Measurements from ENCODE around the gene GSDMA. TPM values are rescaled to one million over a fixed set of nuclear protein-coding genes. Genes with fewer than 3 reads are reported as not detected.

Gene GSDMA
- total and polyA plus RNA-seq, 8 donors, result 0.09 to 0.73 TPM; not detected in 6

DNA sequence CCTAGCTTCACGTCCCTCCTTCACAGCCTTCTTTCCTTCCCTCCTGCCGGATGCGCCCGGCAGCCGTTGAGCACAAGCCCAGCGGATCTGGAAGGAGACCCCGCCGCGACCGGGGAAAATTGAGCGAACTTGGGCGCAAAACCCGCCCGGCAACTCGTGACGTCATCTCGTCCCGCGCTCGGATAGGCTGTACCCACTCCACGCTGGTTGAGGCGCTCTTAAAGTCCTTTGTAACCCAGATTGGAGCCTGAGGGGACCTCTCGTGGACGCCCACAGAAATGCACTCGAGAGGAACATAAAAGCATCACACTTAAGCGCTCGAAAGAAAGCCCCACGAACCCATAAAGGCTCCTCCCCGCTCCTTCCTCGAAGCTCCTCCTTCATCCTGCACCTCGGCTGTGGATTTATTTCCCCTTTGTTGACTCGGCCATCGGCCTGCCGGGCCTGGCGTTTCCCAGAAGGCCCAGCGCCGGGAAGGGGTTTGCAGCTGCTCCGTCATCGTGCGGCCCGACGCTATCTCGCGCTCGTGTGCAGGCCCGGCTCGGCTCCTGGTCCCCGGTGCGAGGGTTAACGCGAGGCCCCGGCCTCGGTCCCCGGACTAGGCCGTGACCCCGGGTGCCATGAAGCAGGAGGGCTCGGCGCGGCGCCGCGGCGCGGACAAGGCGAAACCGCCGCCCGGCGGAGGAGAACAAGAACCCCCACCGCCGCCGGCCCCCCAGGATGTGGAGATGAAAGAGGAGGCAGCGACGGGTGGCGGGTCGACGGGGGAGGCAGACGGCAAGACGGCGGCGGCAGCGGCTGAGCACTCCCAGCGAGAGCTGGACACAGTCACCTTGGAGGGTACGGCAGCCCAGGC lies 17.8 kb downstream of the GSDMA start, which contains the start of gene PSMD3:
TSS of gene PSMD3 (plus strand) at position 457 of the 856 bp plus-strand sequence. CDS start at position 621, 164 bp downstream.
- Histone ChIP-seq H3K27ac (peak within 1 kb of the TSS; percentile 73 to 88 (median 85)), H3K4me1 (peaks cover 8 to 14% (median 12%) of the 10 kb centered on the region in 3 donors), H3K9me3 (no peaks in the 10 kb centered on the region), H3K27me3 (no peaks in the 10 kb centered on the region), H3K4me3 (peak within 1 kb of the TSS; percentile 55 to 98 (median 82)), H3K36me3 (peaks cover 0 to 16% (median 12%) of the 10 kb centered on the region in 3 donors)
- ATAC-seq (peak; percentile 92 to 98 (median 94)), FAIRE-seq (peak; percentile 86), DNase-seq (peak; percentile 96 to 99 (median 98))
- TF ChIP-seq, protein P1, sequence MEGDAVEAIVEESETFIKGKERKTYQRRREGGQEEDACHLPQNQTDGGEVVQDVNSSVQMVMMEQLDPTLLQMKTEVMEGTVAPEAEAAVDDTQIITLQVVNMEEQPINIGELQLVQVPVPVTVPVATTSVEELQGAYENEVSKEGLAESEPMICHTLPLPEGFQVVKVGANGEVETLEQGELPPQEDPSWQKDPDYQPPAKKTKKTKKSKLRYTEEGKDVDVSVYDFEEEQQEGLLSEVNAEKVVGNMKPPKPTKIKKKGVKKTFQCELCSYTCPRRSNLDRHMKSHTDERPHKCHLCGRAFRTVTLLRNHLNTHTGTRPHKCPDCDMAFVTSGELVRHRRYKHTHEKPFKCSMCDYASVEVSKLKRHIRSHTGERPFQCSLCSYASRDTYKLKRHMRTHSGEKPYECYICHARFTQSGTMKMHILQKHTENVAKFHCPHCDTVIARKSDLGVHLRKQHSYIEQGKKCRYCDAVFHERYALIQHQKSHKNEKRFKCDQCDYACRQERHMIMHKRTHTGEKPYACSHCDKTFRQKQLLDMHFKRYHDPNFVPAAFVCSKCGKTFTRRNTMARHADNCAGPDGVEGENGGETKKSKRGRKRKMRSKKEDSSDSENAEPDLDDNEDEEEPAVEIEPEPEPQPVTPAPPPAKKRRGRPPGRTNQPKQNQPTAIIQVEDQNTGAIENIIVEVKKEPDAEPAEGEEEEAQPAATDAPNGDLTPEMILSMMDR (IDR thresholded peaks at IDR 0.05), result peak; percentile 60 to 72 (median 68)
- WGBS, 2 donors, result 0 to 1% methylated on average over 84 of the region's 84 CpGs
- intact Hi-C loops (cut with DNase I), result no loop called here

DNA sequence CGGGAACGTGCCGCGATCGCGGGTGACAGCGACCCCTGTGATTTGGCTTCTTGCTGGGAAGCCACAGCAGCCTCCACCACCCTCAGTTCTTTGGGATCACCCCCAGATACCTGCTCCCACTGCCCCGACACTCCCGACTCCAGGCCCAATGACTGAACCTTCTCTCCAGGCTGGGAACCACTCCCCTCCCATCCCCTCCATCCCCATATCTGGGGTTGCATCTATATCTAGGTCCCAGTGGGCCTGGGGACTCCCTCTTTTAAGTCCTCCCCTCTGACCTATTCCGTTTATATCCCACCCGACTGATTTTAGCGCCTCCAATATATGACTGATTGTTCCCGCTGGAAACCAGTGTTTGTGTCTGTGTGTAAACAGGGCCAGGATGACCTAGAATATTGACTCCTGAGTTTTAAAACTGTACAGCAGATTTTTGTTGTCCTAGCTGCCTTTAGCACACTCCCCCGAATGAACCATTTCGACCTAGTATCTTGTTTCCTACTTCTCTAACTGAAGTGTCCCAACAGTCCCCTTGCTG lies 18.5 kb downstream of the GSDMA start:
- no peak for DNase-seq
- TF ChIP-seq, protein P1 (IDR thresholded peaks at IDR 0.05), result no peak
- no peak for FAIRE-seq
- 0 to 1% methylated on average over 15 of the region's 15 CpGs for WGBS, 2 donors
- intact Hi-C loops (cut with DNase I), result no loop called here
- peaks cover 8 to 14% (median 12%) of the 10 kb centered on the region in 3 donors for H3K4me1 ChIP-seq
- H3K9me3 ChIP-seq, result no peaks in the 10 kb centered on the region
- peak in 2 of 4 donors; percentile 1 for ATAC-seq
- peaks cover 0 to 22% (median 19%) of the 10 kb centered on the region in 3 donors for H3K36me3 ChIP-seq
- H3K27ac ChIP-seq, result peak overlapping the region; percentile 73 to 88 (median 85)
- H3K4me3 ChIP-seq, result peak overlapping the region; percentile 55 to 98 (median 82)
- H3K27me3 ChIP-seq, result no peaks in the 10 kb centered on the region

DNA sequence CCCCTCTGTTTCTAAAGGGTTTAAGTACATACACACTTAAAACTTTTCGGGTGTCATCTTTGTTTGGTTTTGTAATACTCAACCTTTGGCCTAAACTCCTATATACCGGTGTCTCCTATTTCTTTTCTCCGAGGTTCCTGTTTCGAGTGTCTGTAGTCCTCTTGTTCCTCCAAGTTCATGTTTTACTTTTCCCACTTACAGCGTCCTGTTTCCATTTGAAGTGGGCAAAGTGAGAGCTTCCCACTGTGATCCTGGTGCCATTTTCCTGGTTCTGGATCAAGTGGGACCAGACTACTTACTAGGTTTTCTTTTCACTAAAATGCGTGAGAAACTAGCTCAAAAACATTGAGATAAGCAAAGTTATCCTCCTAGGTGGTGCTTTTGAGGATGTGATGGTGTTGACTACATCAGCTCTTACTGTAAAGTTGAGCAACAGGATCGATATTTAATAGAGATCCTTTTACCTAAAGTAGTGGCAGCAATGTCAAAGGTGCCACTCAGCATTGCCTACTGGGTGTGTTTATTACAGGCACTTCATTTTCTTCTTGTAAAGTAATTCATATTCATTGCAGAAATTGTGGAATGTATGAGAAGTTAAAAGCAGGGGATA lies 19.1 kb downstream of the GSDMA start:
- WGBS, 2 donors, result 10 to 17% methylated on average over 7 of the region's 7 CpGs

DNA sequence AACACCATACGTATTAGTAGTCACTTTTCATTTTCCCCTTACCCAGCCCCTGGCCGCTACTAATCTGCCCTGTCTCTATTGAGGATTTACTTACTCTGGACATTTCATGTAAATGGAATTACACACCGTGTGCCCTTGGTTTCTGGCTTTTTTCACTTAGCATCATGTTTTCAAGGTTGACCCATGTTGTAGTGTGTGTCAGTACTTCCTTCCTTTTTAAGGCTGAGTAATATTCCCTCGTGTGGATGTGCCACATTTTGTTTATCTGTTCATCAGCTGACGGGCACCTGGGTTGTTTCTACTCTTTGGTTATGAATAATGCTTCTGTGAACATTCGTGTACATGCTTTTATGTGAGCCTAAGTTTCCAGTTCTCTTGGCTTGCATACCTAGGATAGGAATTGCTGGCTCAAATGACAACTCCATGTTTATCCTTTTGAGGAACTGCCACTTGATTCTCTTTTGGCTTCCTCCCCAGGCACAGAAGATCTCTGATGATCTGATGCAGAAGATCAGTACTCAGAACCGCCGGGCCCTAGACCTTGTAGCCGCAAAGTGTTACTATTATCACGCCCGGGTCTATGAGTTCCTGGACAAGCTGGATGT lies 25.5 kb downstream of the GSDMA start:
- TF ChIP-seq, protein P1 (IDR thresholded peaks at IDR 0.05), result no peak
- intact Hi-C loops (cut with DNase I), result no loop called here
- Histone ChIP-seq H3K36me3 (peaks cover 7 to 93% (median 73%) of the 10 kb centered on the region in 3 donors), H3K27ac (no peak overlapping the region), H3K4me1 (peaks cover 0 to under 1% (median 0%) of the 10 kb centered on the region in 3 donors), H3K9me3 (no peaks in the 10 kb centered on the region), H3K27me3 (no peaks in the 10 kb centered on the region), H3K4me3 (no peak overlapping the region)
- 87 to 94% methylated on average over 11 of the region's 11 CpGs for WGBS, 2 donors
- DNase-seq, result no peak
- no peak for ATAC-seq
- FAIRE-seq, result no peak

More for the DNA sequence above, 19.1 kb downstream of the GSDMA start:
- no peak for ATAC-seq
- intact Hi-C loops (cut with DNase I), result no loop called here
- H3K9me3 ChIP-seq, result no peaks in the 10 kb centered on the region
- peaks cover 0 to 28% (median 25%) of the 10 kb centered on the region in 3 donors for H3K36me3 ChIP-seq
- TF ChIP-seq, protein P1 (IDR thresholded peaks at IDR 0.05), result no peak
- H3K27me3 ChIP-seq, result no peaks in the 10 kb centered on the region
- H3K4me1 ChIP-seq, result peaks cover 8 to 14% (median 12%) of the 10 kb centered on the region in 3 donors
- no peak overlapping the region for H3K27ac ChIP-seq
- DNase-seq, result no peak
- no peak for FAIRE-seq
- peak overlapping the region in 3 of 4 donors; percentile 55 to 98 (median 91) for H3K4me3 ChIP-seq

Data from pancreas (tissue), 10 donors.